Small intestine (tissue), 7 donors: ENCODE measurements around the gene TEX26. TPM values are rescaled to one million over a fixed set of nuclear protein-coding genes. Genes with fewer than 3 reads are reported as not detected.

Source experiments
- DNase-seq, 2 donors: peaks; one replicate each; pipeline versions ENCODE4 v3.0.0 to v3.0.0-alpha.2; 2013
- FAIRE-seq: peaks from 2 replicates; lab custom pipeline; 2012; peaks lifted over from hg19 to GRCh38; lab: Jason Lieb, UNC
- H3K27ac ChIP-seq, 3 donors: one replicate each; pipeline ENCODE4 v1.5.1; 2013; ENCODE audit warnings: low read length in 2 of 3, mild to moderate bottlenecking in 2 of 3, control low read depth in 1 of 3, inconsistent platforms in 1 of 3, low read depth in 1 of 3, moderate library complexity in 1 of 3
- H3K27me3 ChIP-seq, 3 donors: one replicate each; pipeline ENCODE4 v1.6.1; 2013; ENCODE audit warnings: low read length in 3 of 3, inconsistent platforms in 1 of 3; ENCODE audit not compliant: control insufficient read depth in 3 of 3, insufficient read depth in 3 of 3
- H3K36me3 ChIP-seq, 3 donors: one replicate each; pipeline ENCODE4 v1.6.1; 2013; ENCODE audit warnings: low read length in 3 of 3, inconsistent platforms in 1 of 3, low read depth in 1 of 3, mild to moderate bottlenecking in 1 of 3, moderate library complexity in 1 of 3; ENCODE audit not compliant: control insufficient read depth in 3 of 3, insufficient read depth in 2 of 3
- H3K4me1 ChIP-seq, 3 donors: one replicate each; pipeline ENCODE4 v1.6.1; 2013; ENCODE audit warnings: low read length in 2 of 3, inconsistent platforms in 1 of 3, low read depth in 1 of 3, mild to moderate bottlenecking in 1 of 3, moderate library complexity in 1 of 3; ENCODE audit not compliant: control insufficient read depth in 3 of 3, insufficient read depth in 2 of 3
- H3K4me3 ChIP-seq, 3 donors: one replicate each; pipeline ENCODE4 v1.5.1; 2013; ENCODE audit warnings: low read length in 3 of 3, control low read depth in 1 of 3, inconsistent platforms in 1 of 3, low read depth in 1 of 3, mild to moderate bottlenecking in 1 of 3, moderate library complexity in 1 of 3
- H3K9me3 ChIP-seq, 2 donors: one replicate each; pipeline ENCODE4 v1.6.1; 2013; ENCODE audit warnings: low read depth in 1 of 2, low read length in 1 of 2; ENCODE audit not compliant: control insufficient read depth in 2 of 2, insufficient read depth in 1 of 2
- WGBS, 3 donors: extraction: QIAGEN DNeasy Blood & Tissue Kit; methylation state at CpG; one replicate each; pipeline ENCODE4 v1.1.7; 2013; 5-methylcytosine and 5-hydroxymethylcytosine counted together
- polyA plus RNA-seq, 4 donors: library from polyadenylated mRNA; stranded (reverse) in 3 of 4; unstranded in 1 of 4; fragments of 200-250 nt in 3 of 4; fragments of 120-200 nt in 1 of 4; gene quantifications; one replicate each; pipeline versions ENCODE4 v1.2.1 to v1.2.3, GENCODE V29; 2013
- donor health status: healthy with polysubstance abuse.
- donor health status: control.
- donor health status: control.
- donor health status: Bipolar disorder and iron deficiency.
- donor health status: healthy.

Gene TEX26
- polyA plus RNA-seq, 4 donors: not detected

DNA sequence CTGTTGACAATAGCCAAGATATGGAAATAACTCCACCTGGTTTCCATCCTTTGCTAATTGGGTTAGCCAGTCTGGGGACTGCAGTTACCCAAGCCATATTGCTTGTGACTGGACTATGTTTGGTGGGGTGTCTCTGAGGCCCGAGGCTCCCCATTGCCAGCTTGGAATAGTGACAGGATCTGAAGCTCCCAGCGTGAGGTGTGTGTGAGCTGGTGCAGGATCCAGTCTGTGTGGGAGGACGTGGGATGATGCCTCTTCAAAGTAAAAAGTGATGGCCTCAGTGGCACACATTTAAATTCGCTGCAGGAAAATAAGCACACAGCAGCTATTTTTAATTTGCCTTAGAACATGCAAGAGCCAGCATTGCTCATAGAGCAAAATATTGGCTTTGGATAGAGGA, 75.0 kb downstream of the TEX26 start:
- 75 to 84% (median 80%) methylated on average over 4 of the region's 4 CpGs for WGBS, 3 donors
- no peak overlapping the region for H3K27ac ChIP-seq
- H3K36me3 ChIP-seq: no peaks in the 10 kb centered on the region
- no peak for DNase-seq
- peaks cover 0 to 4% (median 0%) of the 10 kb centered on the region in 3 donors for H3K27me3 ChIP-seq
- FAIRE-seq: no peak
- no peak overlapping the region for H3K4me3 ChIP-seq
- no peaks in the 10 kb centered on the region for H3K9me3 ChIP-seq
- H3K4me1 ChIP-seq: no peaks in the 10 kb centered on the region

DNA sequence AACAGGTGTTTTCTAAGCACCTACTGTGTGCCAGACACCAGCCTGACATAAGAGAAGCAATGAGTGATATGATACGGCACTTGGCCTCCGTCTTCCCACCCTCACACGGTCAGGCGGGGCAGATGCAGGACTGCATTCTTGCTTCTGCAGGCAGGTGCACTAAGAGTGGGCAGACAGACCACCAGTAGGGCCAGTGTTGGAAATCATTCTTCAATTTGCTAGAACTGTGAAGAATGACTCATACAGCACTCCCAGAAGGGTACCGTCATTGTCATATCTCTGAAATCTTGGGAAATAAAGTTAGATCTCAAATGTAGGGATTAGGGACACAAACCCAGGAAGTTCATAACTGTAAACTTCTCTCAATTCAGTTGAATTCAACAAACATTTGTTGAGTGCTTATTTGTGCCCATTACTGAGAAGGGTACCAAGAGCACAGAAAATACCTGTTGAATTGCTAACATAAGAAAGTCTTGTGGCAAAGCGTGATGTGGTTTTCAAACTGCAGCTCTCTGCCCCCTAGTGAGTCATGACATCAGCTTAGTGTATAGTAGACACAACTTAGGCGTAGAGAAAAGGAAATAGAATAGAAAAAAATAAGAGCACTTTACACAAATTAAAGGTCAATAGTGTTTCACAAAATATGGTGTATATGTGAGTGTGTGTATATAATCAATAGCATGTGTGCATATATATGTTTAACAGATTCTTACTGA, 76.1 kb downstream of the TEX26 start:
- WGBS, 3 donors: 74 to 80% (median 80%) methylated on average over 7 of the region's 7 CpGs
- Histone ChIP-seq H3K9me3 (no peaks in the 10 kb centered on the region), H3K4me3 (no peak overlapping the region), H3K27me3 (peaks cover 0 to 4% (median 0%) of the 10 kb centered on the region in 3 donors), H3K4me1 (no peaks in the 10 kb centered on the region), H3K36me3 (no peaks in the 10 kb centered on the region), H3K27ac (no peak overlapping the region)
- DNase-seq: no peak
- no peak for FAIRE-seq

DNA sequence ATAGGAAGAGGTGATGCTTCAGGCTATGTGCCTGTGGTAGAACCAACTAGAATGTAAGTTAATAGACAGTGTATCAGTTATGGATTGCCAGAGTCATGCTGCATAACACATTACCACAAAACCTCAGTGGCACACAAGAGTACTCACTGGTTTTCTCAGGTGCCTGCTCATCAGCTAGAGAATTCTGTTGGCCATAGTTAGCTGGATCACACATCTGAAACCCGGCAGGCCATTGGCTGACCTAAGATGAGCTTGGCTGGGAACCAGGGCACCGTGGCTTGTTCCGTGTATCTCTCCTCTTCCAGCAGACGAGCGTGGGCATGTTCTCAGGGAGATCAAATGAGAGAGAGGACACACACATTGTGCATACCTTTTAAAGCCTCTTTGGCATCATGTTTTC, 76.7 kb downstream of the TEX26 start:
- FAIRE-seq (no peak), DNase-seq (no peak)
- WGBS, 3 donors: 80 to 88% (median 82%) methylated on average over 5 of the region's 5 CpGs
- Histone ChIP-seq H3K4me1 (no peaks in the 10 kb centered on the region), H3K4me3 (no peak overlapping the region), H3K27ac (no peak overlapping the region), H3K36me3 (no peaks in the 10 kb centered on the region), H3K9me3 (no peaks in the 10 kb centered on the region), H3K27me3 (peaks cover 0 to 4% (median 0%) of the 10 kb centered on the region in 3 donors)

- Histone ChIP-seq H3K4me3 (no peak overlapping the region), H3K36me3 (no peaks in the 10 kb centered on the region), H3K9me3 (no peaks in the 10 kb centered on the region), H3K27me3 (peaks cover 0 to 4% (median 0%) of the 10 kb centered on the region in 3 donors), H3K4me1 (no peaks in the 10 kb centered on the region), H3K27ac (no peak overlapping the region)
- no peak for DNase-seq
- WGBS, 3 donors: 88 to 89% (median 88%) methylated on average over 2 of the region's 2 CpGs
- FAIRE-seq: no peak
These were observed 77.8 kb downstream of the TEX26 start for GRCh38 chr13:31010296-31010695.

GRCh38 chr13:31011193-31011860, 78.9 kb downstream of the TEX26 start:
- WGBS, 3 donors: 49 to 65% (median 51%) methylated on average over 5 of the region's 5 CpGs
- FAIRE-seq (no peak), DNase-seq (no peak)
- Histone ChIP-seq H3K4me1 (no peaks in the 10 kb centered on the region), H3K9me3 (no peaks in the 10 kb centered on the region), H3K27me3 (peaks cover 0 to 4% (median 0%) of the 10 kb centered on the region in 3 donors), H3K4me3 (no peak overlapping the region), H3K36me3 (no peaks in the 10 kb centered on the region), H3K27ac (no peak overlapping the region)

DNA sequence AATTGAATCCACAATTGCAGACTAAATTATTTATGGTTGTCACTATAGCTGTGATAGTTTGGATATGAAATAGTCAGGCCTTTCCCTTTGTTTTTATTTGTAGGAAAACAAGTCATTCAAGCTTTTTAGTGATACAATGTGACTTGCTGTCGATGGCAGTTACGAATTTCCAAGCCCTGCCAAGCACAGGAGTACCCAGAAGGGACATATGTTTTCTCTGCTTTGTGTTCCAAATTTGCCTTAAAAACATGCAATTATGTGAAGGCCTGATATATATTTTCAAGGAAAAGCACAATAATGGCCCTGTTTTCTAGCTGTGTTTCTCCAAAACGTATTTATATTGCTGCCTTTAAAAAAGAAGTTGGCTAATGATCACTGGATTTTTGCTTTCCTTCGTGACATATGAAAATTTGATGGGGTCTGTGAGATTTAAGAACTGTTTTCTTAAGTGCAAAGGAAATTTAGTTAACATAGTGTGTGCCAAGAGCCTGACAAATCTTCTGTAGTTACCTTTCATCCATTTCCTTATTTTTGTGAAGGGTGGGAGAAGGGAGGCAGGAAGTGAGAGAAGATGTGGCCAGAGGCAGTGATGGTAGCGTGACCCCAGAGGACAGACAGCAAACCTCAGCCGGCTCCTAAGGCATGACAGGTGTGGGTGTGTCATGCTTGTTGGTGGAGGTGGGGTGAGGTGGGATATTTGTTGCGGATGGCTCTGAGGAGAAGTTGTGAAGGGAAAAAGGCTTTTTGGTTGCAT, 79.6 kb downstream of the TEX26 start:
- no peaks in the 10 kb centered on the region for H3K4me1 ChIP-seq
- peaks cover 0 to 4% (median 0%) of the 10 kb centered on the region in 3 donors for H3K27me3 ChIP-seq
- no peak for FAIRE-seq
- WGBS, 3 donors: 73 to 77% (median 75%) methylated on average over 7 of the region's 7 CpGs
- H3K27ac ChIP-seq: no peak overlapping the region
- peaks cover 0 to under 1% of the 10 kb centered on the region in 2 donors for H3K9me3 ChIP-seq
- H3K4me3 ChIP-seq: no peak overlapping the region
- H3K36me3 ChIP-seq: no peaks in the 10 kb centered on the region
- DNase-seq: no peak

- H3K27ac ChIP-seq: no peak overlapping the region
- H3K36me3 ChIP-seq: no peaks in the 10 kb centered on the region
- DNase-seq (no peak), FAIRE-seq (no peak)
- WGBS, 3 donors: 70 to 74% (median 73%) methylated on average over 2 of the region's 2 CpGs
- H3K27me3 ChIP-seq: peaks cover 0 to 4% (median 0%) of the 10 kb centered on the region in 3 donors
- no peaks in the 10 kb centered on the region for H3K4me1 ChIP-seq
- no peak overlapping the region for H3K4me3 ChIP-seq
- peaks cover 0 to 3% of the 10 kb centered on the region in 2 donors for H3K9me3 ChIP-seq
These were observed 80.2 kb downstream of the TEX26 start for GRCh38 chr13:31012655-31013024.

DNA sequence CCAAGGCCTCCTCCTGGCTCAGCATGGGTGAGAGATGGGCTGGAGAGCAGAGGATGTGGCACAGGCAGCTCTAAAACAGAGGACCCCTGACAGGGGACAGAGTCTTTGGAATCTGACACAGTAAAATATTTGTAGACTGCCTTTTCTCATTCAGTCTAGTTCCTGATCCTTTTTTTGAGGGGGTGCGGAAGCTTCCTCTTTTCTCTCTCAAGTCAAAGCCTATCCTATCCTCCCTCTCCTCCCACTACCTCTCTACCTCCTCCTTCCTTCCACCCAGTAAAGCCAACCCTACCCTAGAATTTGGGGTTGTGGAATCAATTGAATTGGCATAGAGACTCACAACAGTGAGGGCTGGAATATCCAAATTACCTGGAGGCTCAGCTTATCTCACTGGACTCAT, 82.0 kb downstream of the TEX26 start:
- DNase-seq: no peak
- Histone ChIP-seq H3K36me3 (no peaks in the 10 kb centered on the region), H3K27ac (no peak overlapping the region), H3K4me1 (no peaks in the 10 kb centered on the region), H3K9me3 (peaks cover 0 to 3% of the 10 kb centered on the region in 2 donors), H3K4me3 (no peak overlapping the region), H3K27me3 (no peaks in the 10 kb centered on the region)
- no peak for FAIRE-seq
- 75 to 93% (median 84%) methylated on average over 1 of the region's 1 CpG for WGBS, 3 donors
